GF-D8 (cell line): ENCODE results near the gene TESMIN.

Experiments
- DNase-seq: peaks from one replicate; lab custom pipeline; 2025; lab: John Stamatoyannopoulos, UW

Gene TESMIN

DNA sequence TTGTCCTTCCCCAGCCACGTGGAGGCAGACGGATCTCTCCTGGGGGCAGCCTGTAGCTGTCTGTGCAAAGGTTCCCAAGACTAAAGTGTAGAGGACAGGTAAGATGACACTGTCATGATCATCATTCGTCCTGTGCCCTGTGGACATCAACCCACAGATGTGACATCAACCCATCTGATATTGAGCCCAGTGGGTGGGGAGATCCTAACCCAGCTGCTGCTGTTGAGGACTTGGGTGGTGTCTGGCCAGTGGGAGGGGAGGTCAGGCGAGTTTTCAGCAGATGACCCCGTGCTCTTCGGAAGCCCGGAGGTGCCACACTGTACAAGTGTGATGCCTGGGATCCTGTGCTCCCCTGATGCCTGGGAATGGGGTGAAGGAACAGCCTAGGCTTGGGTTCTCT is 68.2 kb downstream of the TESMIN start:
- DNase-seq = no peak

DNA sequence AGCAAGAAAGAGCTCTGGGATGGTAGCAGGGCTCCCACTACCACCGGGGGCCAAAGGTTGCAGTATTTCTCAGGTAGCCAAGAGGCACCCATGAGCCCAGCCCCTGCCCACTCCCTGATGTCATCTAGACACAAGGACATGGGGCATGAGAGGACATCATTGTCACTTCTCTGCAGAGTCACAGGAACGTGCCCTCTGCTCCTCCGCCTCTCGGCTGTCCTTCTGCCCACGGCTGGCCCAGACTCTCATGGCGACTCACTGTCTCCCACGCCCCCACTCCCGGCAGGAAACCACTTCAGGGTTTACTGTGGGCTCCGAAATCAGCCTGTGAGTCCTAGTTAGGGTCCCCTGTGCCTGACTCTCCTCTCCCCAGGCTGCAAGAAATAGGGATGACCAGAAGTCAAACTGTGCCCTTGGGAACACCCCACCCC is 68.8 kb downstream of the TESMIN start:
- no peak for DNase-seq

DNA sequence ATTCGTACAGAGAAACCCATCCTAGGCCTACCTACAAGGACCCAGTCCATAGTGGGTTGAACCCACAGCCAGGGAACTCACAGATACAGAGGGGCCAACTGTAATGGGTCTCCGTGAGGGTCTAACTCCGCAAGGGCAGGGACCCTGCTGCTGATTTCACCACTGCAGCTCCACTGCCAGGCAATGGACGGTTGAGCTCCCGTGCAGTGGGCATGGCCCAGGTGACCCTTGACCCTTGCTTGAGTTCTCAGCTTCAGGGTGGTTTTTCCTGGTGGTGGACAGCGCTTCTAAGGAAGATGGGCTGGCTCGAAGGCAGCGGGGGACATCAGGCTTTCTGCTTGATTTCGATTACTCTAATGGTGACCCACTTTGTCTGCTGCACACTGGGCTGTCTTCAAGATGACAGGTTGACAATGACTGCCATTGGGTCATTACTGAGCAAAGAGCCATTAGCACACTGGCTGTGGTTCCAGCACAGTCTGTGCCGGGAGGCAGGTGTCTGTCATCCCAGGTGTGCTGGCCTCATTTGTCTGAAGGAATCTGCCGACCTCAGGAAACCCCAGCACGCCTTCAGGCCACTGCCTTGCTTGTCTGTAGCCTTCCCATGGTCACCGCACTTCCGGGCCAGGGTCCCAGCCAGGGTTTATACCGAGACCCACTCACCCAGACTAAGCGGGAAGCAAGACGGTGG is 70.6 kb downstream of the TESMIN start:
- DNase-seq = no peak

DNA sequence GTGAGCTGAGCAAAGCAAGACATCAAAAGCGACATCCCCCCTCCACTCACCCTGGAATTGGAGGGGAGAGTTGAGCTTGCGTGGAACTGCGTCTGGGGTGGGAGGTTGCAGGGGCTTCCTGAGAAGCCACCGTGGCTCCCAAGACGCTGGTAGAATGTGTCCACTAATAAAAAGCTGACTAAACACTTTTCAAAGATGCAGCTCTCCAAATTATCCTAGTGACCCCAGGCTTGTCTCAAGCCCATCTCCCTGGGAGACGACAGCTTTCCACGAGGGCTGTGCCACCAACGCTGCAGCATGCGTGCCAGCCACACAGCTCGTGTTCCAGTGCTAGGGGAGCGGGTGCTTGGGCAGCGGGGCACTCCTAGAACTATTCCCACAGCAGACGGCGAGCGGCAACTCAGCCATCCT is 73.3 kb downstream of the TESMIN start:
- DNase-seq = no peak

DNA sequence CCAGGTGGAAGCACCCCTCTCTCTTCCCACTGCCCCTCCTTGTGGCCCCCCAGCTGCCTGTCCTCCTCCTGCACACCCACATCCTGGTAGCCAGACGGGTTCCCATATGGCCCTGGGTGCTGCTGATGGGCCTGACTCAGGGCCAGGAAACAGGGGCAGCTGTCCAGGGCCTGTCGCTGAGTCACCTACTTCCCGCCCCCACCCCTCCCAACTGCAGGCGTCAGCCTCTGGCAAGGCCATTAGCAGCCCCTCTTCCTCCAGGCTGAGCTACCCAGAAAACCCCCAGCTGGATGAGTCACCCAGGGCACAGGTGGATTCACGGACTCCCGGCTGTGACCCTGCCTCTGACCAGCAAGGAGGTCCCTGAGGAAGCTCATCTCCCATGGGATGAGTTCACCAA is 73.9 kb downstream of the TESMIN start:
- DNase-seq = no peak

DNA sequence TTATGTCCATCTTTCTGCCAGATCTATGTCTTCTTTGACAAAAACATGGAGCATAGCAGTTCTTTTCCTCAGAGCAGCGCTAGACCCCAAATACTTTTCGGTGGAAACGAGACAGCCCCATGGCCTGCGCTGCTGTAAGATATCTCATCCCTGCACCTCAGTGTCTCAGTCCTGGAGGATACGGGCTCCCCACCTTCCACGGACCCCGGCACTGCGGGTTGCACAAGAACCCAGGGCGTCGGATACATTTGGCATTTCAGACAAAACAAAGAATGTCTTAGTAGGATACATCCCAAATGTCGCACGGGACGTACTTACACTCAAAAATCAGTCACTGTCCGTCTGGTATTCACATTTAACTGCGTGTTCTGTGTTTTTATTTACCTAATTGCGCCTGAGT is 76.9 kb downstream of the TESMIN start:
- no peak for DNase-seq

DNA sequence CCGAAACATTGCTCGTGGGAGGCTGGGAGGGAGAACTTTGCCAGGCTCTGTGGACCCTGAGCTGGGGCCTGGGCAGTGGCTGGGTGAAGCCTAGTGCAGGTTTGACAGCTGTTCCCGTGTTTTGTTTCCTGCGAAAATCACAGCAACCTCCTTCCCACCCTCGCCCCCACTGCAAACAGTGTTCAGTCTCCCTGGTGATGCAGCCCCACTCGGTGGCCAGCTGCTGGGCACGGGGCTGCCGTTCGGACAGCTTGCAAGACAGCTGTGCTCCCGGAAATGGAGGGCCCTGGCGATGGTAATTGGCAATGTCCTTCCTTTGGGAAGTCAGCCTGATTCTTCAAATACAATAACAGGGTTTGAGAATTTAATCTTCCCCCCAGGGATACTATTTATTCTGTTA is 77.3 kb downstream of the TESMIN start:
- DNase-seq = no peak

DNA sequence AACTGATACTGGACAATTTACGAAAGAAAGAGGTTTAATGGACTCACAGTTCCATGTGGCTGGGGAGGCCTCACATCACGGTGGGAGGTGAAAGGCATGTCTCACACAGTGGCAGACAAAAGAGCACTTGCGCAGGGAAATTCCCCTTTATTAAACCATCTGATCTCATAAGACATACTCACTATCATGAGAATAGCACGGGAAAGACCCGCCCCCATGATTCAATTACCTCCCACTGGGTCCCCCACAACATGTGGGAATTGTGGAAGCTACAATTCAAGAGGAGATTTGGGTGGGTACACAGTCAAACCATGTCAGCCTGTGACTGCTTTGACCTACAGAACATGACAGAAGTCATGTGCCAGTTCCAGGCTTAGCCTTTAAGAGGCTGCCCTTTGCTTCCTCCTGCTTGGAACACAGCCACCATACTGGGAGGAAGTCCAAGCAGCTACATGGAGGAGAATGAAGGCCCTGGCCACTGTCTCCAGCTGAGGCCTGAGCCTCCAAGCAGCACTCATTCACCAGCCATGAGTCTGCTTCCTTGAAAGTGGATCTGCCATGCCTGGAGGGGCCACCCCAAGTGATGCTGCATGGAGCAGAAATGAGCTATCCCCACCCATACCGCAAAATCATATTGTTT is 77.9 kb downstream of the TESMIN start:
- DNase-seq = no peak

DNA sequence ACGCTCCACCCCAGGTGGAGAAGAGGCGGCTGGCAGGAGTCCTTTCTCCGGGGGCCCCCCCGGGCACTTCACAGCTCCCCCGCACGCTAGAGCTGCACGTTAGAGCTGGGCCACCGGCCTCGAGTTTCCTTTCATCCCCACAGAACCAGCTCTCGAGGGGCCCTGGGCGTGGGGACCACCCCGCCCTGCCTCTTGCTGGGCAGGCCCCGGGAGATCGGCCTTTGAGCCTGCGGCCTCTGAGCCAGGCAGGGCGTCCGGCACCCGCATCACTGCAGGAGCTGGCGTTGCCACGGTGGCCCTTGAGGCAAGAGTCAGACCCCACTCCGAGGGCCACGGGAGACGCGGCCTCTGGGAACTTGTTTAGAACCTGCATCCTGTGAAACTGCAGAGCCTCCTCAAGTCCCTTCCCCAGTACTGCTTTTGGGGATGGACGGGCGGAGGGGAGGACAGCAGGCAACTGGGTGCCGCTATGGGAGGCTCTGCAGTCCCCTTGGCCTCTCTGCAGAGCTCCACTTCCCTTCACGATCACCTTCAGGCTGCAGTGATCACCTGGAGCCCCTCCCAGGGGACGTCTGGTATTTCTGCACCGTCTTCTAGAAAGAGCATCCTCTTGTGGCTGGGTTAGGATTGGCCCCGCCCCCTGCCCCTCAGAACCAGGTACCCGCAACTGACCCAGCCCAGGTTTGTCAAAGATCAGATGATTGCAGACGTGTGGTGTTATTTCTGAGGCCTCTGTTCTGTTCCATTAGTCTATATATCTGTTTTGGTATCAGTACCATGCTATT is 80.9 kb downstream of the TESMIN start:
- DNase-seq = no peak

DNA sequence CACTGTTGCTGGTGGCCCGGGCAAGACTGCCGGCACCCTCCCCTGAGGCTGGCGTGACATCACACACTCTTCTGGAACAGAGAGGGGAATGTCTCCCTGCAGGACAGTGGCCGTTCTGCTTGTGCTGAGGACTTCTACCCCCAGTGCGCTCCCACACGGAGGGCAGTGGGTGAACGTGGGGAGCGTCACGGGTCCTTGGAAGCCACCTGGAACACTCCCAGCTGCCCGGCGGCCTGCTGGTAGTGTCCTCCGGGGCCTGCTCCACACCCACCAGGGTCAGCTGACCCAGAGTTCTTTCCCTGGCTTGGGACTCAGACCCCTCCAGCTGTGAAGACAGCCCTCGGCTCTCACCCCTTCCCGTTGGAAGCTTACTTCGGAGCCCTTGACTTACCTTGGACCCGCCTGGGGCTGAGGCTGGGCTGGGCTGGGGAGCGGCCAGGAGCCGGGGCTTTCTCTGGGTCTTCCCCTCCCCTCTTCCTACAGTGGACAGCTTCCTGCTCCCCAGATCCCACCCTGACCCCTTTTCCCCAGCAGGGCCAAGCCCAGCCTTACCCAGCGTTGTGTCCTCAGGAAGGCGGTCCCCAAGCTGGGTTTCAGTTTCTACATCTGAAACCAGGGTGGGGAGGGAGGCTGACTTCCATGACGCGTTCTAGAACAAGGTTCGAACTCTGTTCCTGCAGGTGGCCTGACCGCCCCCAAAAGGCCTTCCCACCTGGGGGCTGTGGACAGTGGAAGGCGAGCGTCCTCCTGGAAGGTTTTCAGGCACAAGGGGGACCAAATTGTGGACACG is 81.8 kb downstream of the TESMIN start:
- no peak for DNase-seq

DNA sequence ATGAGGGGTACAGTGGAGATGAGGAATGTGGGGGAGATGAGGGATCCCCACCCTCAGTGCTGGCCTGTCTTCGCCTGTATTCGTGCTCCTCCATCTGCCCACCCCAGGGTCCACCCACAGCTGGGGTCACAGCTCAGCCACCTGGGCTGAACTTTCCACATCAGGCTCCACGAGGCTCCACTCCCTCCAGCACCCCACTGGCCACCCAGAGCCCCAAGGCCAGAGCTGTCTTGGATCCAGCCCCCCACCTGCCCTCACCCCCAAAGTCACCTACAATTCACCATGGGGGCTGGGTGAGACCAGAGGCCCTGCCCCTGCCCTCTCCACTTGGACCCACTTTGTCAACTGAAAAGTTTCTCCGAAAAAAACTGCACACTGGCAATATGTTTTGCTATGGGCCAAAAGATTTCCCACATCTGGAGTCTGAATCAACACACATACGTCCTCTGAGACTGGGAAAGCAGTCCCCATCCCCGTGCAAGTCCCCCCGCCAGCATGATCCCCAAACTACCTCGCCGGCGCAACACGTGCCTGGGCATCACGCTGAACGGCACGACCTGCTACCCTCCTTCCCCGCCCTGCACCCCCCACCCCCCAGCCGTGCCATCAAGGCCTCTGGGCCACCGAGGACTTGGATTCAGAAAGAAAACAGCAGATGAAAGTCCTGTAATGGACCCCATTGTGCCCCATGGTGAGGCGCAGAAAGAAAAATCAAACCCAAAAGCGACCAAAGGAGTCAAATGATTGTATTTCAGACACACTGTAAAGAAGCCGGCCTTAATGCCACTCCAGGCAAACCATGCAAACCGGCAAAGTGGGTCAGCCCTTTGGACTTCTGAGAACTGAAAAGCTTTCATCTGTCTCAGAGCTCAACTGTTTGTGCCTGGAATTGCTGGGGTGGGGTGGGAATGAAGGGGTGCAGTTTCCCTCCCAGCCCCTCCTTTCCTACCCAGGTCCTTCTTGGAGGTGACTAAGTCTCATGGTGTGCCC is 83.5 kb downstream of the TESMIN start:
- DNase-seq = no peak

DNA sequence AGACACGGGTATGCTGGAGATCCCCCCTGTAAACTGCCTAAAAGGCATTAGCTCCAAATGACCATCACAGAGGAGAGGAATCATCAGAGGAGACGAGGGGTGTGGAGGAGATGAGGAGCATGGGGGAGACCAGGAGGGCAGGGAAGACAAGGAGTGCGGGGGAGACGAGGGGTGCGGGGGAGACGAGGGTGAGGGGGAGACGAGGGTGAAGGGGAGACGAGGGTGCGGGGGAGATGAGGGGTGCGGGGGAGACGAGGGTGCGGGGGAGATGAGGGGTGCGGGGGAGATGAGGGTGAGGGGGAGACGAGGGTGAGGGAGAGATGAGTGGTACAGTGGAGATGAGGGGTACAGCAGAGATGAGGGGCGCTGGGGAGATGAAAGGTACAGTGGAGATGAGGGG is 84.5 kb downstream of the TESMIN start:
- DNase-seq = no peak

DNA sequence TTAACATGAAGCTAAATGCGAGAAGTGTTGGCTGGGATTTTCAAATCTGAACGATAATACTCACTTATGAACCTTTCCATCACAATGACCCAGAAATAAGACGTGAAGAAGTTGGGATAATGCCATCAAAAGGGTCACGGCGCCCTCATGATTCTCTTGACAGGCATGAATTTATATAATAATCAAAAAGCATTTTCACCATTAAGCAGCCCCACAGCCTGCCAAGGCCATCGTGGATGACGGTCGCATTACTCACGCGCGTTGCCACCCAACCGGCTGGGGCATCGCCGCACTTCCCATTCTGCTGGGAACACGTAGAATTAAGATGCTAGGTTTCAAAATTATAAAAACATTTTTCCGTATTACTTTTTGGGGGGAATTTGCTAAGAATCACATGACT is 85.9 kb downstream of the TESMIN start:
- DNase-seq = no peak

DNA sequence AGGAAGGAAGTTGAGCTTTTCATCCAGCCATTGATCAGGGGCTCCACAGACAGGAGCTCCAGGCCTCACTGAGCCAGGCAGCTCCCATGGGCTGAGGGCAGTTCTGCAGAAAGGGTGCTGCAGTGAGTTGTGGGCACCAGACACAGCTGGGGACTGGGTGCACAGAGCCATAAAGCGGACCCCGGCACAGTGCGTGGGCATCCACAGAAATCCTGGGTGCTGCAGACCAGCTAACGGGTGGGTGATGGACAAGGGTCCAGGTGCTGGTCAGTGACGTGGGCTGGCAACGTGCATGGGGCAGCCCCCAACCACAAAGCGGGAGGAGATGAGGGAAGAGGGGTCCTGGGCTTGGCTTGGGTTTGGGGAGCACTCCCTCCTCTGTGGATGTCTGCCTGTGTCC is 86.4 kb downstream of the TESMIN start:
- DNase-seq = no peak

DNA sequence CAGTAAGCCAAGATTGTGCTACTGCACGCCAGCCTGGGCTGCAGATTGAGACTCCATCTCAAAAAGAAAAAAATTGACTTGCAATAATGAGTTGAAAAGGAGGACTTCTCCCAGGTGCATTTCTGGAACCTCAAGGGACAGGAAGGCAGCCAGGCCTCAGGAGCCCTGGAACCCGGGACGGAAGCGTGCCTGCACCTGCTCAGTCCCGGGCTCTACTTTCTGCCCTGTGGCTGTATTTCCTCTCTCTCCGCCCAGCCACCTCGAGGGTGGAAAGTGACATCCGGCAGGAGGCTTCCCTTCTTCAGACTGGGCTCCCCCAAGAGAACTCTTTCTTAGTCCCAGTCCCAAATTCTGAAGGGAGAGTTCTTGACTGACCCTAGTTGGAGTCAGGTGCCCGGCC is 87.2 kb downstream of the TESMIN start:
- no peak for DNase-seq

DNA sequence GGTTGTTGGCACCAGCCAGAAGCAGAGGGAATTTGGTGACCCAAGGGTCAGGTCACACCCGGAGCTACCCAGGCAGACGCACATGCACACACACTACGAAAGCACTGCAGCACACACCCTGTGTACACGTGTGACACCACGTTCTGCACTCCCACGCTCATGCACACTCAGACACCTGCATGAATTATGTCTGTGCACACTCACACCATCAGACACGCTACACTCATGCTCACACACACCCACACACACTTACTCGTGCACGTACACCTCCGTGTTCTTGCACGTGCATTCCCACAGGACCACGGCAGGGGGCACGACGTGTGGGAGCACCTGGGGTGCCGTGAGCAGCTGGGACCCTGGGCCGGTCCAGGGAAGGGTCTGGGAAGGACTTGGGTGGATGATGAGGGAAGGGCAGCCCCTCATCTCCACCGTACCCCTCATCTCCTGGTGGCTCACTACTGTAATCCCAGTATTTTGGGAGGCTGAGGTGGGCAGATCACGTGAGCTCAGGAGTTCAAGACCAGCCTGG is 87.8 kb downstream of the TESMIN start:
- no peak for DNase-seq

DNA sequence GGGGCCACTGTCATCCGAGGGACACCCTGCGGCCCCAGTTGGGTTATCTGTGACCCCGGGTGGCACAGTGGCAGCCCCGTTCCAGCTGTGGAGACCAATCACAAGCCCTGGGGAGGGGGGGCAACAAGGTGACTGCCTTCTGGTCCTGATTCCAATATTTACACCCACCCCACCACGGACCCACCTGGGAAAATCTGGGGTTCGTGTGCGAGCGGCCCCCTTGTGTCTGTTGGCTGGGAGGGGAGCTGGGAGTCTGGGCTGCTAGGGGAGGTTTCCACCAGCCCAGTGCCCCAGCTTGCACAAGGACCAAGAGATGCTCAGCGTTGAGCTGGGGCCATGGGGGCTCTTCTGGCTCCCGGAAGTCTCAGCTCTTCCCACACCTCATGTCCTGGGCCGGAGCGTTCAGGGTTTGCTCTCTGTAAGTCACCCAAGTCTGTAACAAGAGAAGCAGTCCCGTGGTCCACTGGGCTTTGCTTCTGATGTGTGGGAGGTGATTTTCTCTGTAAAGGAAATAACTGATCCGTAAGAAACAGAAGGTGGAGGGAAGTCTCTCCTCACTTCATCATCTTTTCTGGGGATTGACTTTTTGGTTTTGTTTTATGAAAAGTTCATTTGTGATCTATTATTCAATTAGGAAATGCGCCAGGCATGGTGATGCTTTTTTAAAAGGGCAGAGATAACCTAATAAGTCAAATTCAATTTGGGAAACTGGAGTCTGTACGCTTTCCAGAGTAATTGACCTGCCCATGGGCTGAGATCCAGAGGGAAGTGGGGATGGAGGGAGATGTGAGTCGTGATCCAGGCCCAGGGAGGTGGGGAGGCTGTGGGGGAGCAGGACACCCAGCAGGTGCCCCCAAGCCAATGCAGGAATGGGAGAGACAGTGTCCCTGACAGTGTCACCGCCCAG is 89.4 kb downstream of the TESMIN start:
- no peak for DNase-seq

DNA sequence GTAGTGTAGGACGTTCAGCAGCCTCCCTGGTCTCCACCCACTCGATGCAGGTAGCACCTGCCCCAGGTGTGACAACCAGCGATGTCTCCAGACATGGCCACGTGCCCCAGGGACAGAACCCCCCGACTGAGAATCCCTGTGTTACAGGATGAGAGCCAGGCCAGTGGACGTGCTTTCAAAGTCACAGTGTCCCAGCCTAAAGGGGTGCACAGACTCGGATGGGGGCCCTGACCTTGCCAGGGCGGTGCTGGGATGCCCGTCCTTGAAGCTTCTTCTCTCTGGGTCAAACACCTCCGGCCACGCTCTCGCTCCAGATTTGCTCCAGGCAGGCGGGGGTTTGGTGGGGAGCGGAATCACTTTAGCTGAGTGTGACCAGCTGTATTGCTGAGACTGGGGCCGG is 90.3 kb downstream of the TESMIN start:
- DNase-seq = no peak

DNA sequence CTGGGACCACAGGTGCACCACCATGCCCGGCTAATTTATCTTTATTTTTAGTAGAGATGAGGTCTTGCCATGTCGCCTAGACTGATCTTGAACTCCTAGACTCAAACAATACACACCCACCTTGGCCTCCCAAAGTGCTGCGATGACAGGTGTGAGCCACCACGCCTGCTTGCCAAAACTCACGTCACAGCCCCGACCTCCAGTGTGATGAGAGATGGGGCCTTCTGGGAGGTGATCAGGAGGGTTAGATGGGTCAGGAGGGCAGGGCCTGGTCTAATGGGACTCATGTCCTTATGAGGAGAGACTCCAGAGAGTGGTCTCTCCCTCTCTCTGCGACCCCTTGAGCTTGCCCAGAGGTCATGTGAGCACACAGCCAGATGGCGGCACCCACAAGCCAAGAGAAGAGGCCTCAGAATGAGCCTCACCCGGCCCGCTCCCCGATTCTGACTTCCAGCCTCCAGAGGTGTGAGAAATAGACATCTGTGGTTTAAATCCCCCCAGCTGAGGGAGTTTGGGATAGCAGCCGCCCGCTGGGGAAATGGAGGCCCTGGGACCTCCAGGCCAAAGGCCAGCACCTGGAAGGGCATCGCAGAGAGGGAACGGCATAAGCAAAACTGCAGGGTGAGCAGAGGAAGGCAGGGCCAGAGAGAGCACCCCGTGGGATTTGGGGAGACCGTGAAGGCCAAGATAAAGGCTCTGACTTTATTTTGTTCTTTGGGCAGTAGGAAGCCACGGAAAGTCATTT is 91.1 kb downstream of the TESMIN start:
- no peak for DNase-seq
